HG03565 (cell line): ENCODE data around the gene IMMP2L.

Source experiments
- ATAC-seq: cut with Tn5 transposase; IDR thresholded peaks from one replicate; pipeline ENCODE4 v1.9.1; 2021; ENCODE audit warnings: mild to moderate bottlenecking, moderate library complexity; ENCODE audit not compliant: unreplicated experiment

Gene IMMP2L

DNA sequence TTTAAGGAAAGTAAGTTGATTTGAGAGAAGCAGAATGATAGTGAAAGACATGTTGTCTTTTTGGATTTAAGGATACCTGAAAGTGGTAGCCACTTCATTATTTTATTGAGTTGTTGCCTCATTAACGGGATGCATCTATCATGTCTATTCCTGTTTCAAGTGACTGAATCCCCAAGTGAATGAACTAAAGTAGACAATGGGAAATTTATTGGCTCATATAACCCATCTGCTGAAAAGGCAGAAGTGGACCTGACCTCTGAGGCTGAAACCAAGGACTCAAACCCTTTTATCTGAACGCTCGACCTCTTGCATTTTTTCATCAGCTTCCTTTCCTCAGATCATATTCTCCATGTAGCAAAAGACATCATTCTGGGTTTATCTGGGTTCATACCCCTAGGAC lies 937.0 kb downstream of the IMMP2L start:
- no peak for ATAC-seq

DNA sequence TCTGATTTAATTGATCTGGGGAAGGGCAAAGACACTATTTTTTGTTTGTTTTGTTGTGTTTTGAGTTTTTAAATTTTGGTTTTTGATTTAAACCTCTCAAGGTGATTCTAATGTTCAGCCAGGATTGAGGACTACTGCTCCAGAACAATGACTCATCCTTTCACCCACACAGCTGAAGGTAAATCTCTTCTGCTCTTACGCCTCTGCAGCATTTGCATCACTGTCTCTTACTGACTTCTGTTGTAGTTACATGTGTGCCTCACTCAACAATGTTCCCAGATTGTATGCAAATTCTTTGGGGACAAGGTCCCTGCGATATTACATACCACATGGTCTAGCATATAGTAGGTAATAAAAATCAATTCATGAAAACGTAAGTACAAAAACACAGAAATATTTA lies 938.9 kb downstream of the IMMP2L start:
- no peak for ATAC-seq

GRCh38 chr7:110621289-110621688 lies 941.0 kb downstream of the IMMP2L start:
- no peak for ATAC-seq

DNA sequence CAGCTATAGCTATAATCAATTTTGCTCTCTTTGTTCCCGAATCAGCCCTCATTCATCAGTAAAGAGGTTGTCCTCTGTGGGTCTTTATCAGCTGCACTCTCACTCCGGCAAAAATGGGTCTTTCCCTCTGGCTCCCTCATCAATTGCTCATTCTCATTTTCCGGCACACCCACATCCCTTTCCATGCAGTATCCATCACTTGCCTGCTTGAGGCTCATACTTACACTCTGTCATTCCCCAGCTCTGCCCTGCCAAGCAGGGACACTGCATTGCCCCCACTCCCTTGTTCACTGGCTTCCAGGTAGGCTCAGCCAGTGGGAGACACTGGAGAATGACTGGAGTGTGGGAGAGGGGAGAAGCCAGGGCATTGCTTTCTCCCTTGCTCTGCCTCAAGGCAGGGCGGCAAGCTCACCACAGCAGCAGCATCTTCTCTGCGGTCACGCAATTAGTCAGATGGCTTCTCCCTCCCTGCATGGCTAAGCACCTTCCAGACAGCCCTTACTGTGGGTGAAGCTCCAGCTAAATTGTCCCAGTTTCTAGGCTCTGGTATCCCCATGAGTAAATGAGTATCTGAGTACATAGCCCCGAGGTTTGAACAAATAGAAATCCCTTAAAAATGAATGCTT lies 942.1 kb downstream of the IMMP2L start:
- ATAC-seq, result no peak
